Fibroblast of pulmonary artery (primary cell): ENCODE measurements around the gene DEFB126.

Experiments used
- DNase-seq: peaks from one replicate; pipeline ENCODE4 v3.0.0-alpha.2; 2010; ENCODE audit warnings: low read depth
- H3K4me3 ChIP-seq: replicated peaks from 2 replicates; pipeline ENCODE4 v1.5.1; 2011; ENCODE audit warnings: low read depth, mild to moderate bottlenecking, control low read depth, low read length, moderate library complexity
- CTCF ChIP-seq: IDR thresholded peaks from 2 replicates; pipeline ENCODE4 v1.5.1; 2011; ENCODE audit warnings: mild to moderate bottlenecking, control low read depth, low read length, inconsistent platforms; ENCODE audit errors: missing control alignments

DEFB126 gene

GRCh38 chr20:168876-169275 is 26.5 kb downstream of the DEFB126 start:
- no peak for DNase-seq
- H3K4me3 ChIP-seq = no peak overlapping the region
- TF ChIP-seq CTCF = no peak

- TF ChIP-seq CTCF = no peak
- no peak for DNase-seq
- no peak overlapping the region for H3K4me3 ChIP-seq
Observed at GRCh38 chr20:184288-184687, 41.9 kb downstream of the DEFB126 start.

GRCh38 chr20:187733-188132 is 45.3 kb downstream of the DEFB126 start:
- H3K4me3 ChIP-seq = no peak overlapping the region
- no peak for DNase-seq
- TF ChIP-seq CTCF = no peak

- no peak within 1 kb of the TSS for H3K4me3 ChIP-seq
- TF ChIP-seq CTCF = no peak
- no peak for DNase-seq
Observed at GRCh38 chr20:189611-190010, 47.2 kb downstream of the DEFB126 start, which contains the start of gene DEFB128. Gene DEFB128, minus strand, starts transcription at chr20:189711. Its CDS starts 88 bp downstream, at chr20:189623.
